Activated T-cell treated with anti-CD3 and anti-CD28 coated beads for 24 hours (primary cell): Measurements from ENCODE around the gene GPHN.
"Not testable (repeated sequence)": the region's sequence is repeated elsewhere in the genome, so short reads cannot be mapped to it uniquely, and the experiment has no call there.

Experiments used
- DNase-seq: peaks from one replicate; pipeline ENCODE4 v3.0.0-alpha.2; 2020; ENCODE audit warnings: low read depth

Gene GPHN

GRCh38 chr14:66813636-66814035 is 305.7 kb downstream of the GPHN start:
- no peak for DNase-seq

GRCh38 chr14:66815687-66816086 is 307.7 kb downstream of the GPHN start:
- no peak for DNase-seq

GRCh38 chr14:66824251-66824650 is 316.3 kb downstream of the GPHN start:
- no peak for DNase-seq

GRCh38 chr14:66827182-66827581 is 319.2 kb downstream of the GPHN start:
- DNase-seq: no peak

- no peak for DNase-seq
Observed at GRCh38 chr14:66831173-66831572, 323.2 kb downstream of the GPHN start.

- no peak for DNase-seq
Observed at GRCh38 chr14:66833816-66834215, 325.9 kb downstream of the GPHN start.

- DNase-seq: not testable (repeated sequence)
Observed at GRCh38 chr14:66837436-66837835, 329.5 kb downstream of the GPHN start.

GRCh38 chr14:66842911-66843512 is 335.1 kb downstream of the GPHN start:
- no peak for DNase-seq

- DNase-seq: no peak
Observed at GRCh38 chr14:66850258-66850888, 342.4 kb downstream of the GPHN start.

- no peak for DNase-seq
Observed at GRCh38 chr14:66853311-66853710, 345.4 kb downstream of the GPHN start.

GRCh38 chr14:66857867-66858266 is 349.9 kb downstream of the GPHN start:
- DNase-seq: no peak

- DNase-seq: no peak
Observed at GRCh38 chr14:66859063-66859671, 351.2 kb downstream of the GPHN start.

GRCh38 chr14:66881596-66881995 is 373.6 kb downstream of the GPHN start:
- no peak for DNase-seq

GRCh38 chr14:66884149-66884548 is 376.2 kb downstream of the GPHN start:
- DNase-seq: no peak

- no peak for DNase-seq
Observed at GRCh38 chr14:66900719-66901118, 392.8 kb downstream of the GPHN start.

GRCh38 chr14:66910311-66910840 is 402.4 kb downstream of the GPHN start:
- no peak for DNase-seq

GRCh38 chr14:66916421-66916820 is 408.5 kb downstream of the GPHN start:
- DNase-seq: no peak

- no peak for DNase-seq
Observed at GRCh38 chr14:66918527-66918926, 410.6 kb downstream of the GPHN start.

GRCh38 chr14:66920196-66920595 is 412.2 kb downstream of the GPHN start:
- DNase-seq: no peak

- DNase-seq: no peak
Observed at GRCh38 chr14:66923251-66923650, 415.3 kb downstream of the GPHN start.

GRCh38 chr14:66939409-66939808 is 431.5 kb downstream of the GPHN start:
- no peak for DNase-seq

GRCh38 chr14:66944872-66945271 is 436.9 kb downstream of the GPHN start:
- DNase-seq: no peak

GRCh38 chr14:66955159-66955558 is 447.2 kb downstream of the GPHN start:
- no peak for DNase-seq
